Measurements from ENCODE around the gene TBC1D1.

Gene TBC1D1, protein sequence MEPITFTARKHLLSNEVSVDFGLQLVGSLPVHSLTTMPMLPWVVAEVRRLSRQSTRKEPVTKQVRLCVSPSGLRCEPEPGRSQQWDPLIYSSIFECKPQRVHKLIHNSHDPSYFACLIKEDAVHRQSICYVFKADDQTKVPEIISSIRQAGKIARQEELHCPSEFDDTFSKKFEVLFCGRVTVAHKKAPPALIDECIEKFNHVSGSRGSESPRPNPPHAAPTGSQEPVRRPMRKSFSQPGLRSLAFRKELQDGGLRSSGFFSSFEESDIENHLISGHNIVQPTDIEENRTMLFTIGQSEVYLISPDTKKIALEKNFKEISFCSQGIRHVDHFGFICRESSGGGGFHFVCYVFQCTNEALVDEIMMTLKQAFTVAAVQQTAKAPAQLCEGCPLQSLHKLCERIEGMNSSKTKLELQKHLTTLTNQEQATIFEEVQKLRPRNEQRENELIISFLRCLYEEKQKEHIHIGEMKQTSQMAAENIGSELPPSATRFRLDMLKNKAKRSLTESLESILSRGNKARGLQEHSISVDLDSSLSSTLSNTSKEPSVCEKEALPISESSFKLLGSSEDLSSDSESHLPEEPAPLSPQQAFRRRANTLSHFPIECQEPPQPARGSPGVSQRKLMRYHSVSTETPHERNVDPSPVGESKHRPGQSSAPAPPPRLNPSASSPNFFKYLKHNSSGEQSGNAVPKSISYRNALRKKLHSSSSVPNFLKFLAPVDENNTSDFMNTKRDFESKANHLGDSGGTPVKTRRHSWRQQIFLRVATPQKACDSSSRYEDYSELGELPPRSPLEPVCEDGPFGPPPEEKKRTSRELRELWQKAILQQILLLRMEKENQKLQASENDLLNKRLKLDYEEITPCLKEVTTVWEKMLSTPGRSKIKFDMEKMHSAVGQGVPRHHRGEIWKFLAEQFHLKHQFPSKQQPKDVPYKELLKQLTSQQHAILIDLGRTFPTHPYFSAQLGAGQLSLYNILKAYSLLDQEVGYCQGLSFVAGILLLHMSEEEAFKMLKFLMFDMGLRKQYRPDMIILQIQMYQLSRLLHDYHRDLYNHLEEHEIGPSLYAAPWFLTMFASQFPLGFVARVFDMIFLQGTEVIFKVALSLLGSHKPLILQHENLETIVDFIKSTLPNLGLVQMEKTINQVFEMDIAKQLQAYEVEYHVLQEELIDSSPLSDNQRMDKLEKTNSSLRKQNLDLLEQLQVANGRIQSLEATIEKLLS (N-terminal part only)

DNA sequence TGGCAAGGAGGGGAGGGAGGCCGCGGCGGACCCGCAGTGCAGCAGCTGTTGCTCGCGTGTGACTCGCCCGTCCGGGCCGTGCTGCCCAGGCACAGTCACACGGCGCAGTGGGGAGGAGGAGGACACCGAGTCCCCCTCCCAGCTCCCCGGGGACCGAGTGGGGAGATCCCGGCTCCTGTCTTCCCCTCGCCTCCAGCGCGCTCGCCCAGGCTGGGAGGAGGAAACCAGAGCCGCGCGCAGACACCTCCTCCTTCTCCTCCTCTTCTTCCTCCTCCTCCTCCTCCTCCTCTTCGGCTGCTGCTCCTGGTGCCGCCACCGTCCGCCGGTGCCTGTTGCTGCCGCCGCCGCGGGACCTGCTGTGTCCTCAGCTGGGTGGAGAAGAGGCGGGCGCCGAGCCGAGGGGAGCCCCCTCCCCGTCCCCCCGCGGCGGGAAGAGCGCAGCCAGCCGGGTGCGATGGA is at the start of gene TBC1D1:
TSS of gene TBC1D1 (plus strand) at position 284 of the 459 bp plus-strand sequence. CDS start 11,012 bp downstream, outside the sequence.
- TF ChIP-seq, protein P1, sequence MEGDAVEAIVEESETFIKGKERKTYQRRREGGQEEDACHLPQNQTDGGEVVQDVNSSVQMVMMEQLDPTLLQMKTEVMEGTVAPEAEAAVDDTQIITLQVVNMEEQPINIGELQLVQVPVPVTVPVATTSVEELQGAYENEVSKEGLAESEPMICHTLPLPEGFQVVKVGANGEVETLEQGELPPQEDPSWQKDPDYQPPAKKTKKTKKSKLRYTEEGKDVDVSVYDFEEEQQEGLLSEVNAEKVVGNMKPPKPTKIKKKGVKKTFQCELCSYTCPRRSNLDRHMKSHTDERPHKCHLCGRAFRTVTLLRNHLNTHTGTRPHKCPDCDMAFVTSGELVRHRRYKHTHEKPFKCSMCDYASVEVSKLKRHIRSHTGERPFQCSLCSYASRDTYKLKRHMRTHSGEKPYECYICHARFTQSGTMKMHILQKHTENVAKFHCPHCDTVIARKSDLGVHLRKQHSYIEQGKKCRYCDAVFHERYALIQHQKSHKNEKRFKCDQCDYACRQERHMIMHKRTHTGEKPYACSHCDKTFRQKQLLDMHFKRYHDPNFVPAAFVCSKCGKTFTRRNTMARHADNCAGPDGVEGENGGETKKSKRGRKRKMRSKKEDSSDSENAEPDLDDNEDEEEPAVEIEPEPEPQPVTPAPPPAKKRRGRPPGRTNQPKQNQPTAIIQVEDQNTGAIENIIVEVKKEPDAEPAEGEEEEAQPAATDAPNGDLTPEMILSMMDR (IDR thresholded peaks at IDR 0.05; ENCODE audit: extremely low read depth, insufficient read depth, missing control alignments) = no peak
- in situ Hi-C loops (cut with MboI; ENCODE audit: low pct_unique_long_range_greater_than_20kb, low sequenced_read_pairs, unreplicated experiment) = no loop called here
- peak; percentile 72 for DNase-seq (ENCODE audit: low spot score)

DNA sequence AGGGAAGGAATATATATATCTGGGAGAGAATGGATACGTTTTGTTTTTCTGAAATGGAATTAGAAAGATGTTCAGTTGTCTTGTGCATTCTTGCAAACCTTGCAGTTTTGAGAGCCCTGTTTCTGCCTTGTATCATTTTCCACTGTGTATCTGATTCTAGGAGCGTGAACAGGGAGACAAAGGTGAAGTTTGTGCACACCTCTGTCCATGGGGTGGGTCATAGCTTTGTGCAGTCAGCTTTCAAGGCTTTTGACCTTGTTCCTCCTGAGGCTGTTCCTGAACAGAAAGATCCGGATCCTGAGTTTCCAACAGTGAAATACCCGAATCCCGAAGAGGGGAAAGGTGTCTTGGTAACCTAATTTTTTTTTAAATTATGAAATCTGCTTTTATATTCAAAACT is 46.7 kb upstream of the TBC1D1 start:
- no peak for DNase-seq (ENCODE audit: low spot score)
- TF ChIP-seq, protein P1 (IDR thresholded peaks at IDR 0.05; ENCODE audit: extremely low read depth, insufficient read depth, missing control alignments) = no peak
- in situ Hi-C loops (cut with MboI; ENCODE audit: low pct_unique_long_range_greater_than_20kb, low sequenced_read_pairs, unreplicated experiment) = no loop called here

DNA sequence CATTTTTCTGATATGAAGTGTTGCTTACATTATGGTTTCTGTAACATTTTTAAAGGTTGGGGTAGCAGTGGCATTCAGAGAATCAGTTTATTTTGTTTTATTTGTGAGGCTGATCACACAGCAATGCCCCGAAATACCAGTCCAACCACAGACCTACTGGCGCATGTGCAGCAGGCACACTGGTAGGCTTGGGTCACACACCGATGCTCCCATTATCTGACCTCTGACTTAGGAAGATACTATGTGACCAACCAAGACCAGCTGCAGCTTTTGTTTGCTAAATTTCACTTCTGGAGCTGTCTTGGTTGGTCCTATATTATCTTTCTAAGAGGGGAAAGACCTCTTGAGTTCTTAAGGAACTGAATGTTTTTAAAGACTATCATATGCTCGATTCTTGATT is 45.7 kb upstream of the TBC1D1 start:
- TF ChIP-seq, protein P1 (IDR thresholded peaks at IDR 0.05; ENCODE audit: extremely low read depth, insufficient read depth, missing control alignments) = no peak
- in situ Hi-C loops (cut with MboI; ENCODE audit: low pct_unique_long_range_greater_than_20kb, low sequenced_read_pairs, unreplicated experiment) = no loop called here
- no peak for DNase-seq (ENCODE audit: low spot score)

DNA sequence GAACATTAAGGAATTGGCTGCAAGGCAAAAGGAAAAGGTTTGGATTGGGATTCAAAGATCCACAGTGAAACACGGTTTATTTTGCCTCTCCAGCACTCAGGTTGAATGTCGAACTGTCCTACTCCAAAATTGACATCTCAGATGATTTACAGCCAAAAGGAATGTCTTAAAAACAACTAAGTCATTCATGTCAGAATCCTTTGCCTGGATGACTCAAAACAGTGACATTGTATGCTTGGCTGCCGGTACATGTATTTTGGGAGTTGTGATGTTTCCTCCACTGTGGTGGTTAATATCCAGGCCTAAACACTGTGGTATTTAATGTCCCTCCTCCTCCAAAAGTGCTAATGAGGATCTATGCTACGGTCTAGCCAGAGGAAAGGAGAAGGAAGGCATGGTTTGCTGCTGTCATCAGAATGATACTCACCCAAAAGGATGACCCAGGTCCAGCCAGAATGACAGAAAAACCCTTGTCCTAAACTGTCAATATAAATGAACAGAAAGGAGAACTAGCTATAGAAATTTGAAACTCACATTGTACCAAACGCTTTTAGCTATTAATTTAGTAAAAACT is 43.5 kb upstream of the TBC1D1 start:
- TF ChIP-seq, protein P1 (IDR thresholded peaks at IDR 0.05; ENCODE audit: extremely low read depth, insufficient read depth, missing control alignments) = no peak
- DNase-seq (ENCODE audit: low spot score) = no peak
- in situ Hi-C loops (cut with MboI; ENCODE audit: low pct_unique_long_range_greater_than_20kb, low sequenced_read_pairs, unreplicated experiment) = no loop called here

DNA sequence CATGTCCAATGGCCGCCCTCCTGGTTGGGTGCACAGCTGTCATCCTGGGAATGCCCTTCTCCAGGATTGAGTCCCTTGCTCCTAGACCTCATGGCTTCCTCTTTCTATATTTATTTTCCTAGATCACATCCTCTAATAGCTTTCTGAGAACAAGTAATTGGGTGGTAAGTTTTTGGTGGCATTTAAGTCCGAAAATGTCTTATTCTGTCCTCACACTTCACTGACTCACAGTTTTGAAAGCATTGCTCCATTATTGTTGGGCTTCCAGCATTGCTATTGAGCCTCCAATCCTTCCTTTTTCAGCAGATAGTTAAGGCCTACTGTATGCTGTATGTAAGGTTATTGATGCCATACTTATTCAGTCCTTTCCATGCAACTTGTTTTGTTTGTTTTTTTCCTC is 38.5 kb upstream of the TBC1D1 start:
- DNase-seq (ENCODE audit: low spot score) = no peak
- in situ Hi-C loops (cut with MboI; ENCODE audit: low pct_unique_long_range_greater_than_20kb, low sequenced_read_pairs, unreplicated experiment) = no loop called here
- TF ChIP-seq, protein P1 (IDR thresholded peaks at IDR 0.05; ENCODE audit: extremely low read depth, insufficient read depth, missing control alignments) = no peak

DNA sequence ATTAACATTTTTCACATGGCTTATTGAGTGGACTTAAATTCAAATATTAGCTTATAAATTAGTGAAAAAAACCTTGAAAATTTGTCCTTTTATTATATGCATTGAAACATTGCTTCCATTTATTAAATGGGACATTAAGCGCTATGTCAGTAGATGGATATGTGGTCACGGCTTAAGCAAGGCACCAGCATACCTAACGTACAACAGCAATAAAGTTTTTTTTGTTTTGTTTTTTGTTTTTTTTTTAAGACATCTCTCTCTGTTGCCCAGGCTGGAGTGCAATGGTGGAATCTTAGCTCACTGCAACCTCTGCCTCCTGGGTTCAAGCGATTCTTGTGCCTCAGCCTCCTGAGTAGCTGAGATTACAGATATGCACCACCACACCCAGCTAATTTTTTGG is 32.8 kb upstream of the TBC1D1 start:
- in situ Hi-C loops (cut with MboI; ENCODE audit: low pct_unique_long_range_greater_than_20kb, low sequenced_read_pairs, unreplicated experiment) = no loop called here
- no peak for DNase-seq (ENCODE audit: low spot score)
- TF ChIP-seq, protein P1 (IDR thresholded peaks at IDR 0.05; ENCODE audit: extremely low read depth, insufficient read depth, missing control alignments) = no peak

Data from GM13977 (cell line).